HG02981 (cell line): Measurements from ENCODE around the gene FADS3.

Source experiments
- ATAC-seq: cut with Tn5 transposase; IDR thresholded peaks from one replicate; pipeline ENCODE4 v1.9.1; 2021; ENCODE audit warnings: mild to moderate bottlenecking, moderate library complexity; ENCODE audit not compliant: unreplicated experiment

Gene FADS3

DNA sequence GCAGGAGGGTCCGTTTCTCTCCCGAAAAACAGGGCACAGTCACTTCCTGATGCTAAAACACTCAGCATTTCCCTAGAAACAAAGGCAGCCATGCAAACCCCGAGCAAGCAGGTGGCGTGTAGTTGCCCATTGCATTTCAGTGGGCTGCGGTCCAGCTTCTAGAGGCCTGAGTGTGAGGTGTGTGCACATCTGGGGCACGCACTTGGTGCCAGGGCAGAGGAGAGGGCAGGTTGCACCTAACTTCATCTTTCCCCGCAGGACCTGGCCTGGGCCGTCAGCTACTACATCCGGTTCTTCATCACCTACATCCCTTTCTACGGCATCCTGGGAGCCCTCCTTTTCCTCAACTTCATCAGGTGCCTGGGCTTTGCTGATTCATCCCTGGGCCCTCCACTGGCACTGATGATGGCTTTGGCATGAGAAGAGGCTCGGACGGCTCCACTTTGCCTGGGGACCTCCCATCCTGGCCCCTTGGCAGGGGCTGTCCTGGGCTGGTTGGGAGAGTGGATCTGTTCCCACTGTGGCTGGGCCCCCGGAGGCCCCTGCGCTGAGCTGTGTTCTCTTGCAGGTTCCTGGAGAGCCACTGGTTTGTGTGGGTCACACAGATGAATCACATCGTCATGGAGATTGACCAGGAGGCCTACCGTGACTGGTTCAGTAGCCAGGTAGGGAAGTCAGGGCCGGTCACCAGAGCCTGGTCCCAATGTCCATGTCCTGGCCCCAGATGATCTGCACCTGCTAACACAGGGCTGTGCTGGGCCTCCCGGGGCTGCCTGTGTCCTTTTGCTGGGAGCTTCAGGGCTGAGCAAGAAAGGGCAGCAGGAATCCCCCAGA is 28.4 kb downstream of the FADS3 start:
- ATAC-seq: no peak

- ATAC-seq: no peak
These were observed 29.7 kb downstream of the FADS3 start for GRCh38 chr11:61861634-61862033.

DNA sequence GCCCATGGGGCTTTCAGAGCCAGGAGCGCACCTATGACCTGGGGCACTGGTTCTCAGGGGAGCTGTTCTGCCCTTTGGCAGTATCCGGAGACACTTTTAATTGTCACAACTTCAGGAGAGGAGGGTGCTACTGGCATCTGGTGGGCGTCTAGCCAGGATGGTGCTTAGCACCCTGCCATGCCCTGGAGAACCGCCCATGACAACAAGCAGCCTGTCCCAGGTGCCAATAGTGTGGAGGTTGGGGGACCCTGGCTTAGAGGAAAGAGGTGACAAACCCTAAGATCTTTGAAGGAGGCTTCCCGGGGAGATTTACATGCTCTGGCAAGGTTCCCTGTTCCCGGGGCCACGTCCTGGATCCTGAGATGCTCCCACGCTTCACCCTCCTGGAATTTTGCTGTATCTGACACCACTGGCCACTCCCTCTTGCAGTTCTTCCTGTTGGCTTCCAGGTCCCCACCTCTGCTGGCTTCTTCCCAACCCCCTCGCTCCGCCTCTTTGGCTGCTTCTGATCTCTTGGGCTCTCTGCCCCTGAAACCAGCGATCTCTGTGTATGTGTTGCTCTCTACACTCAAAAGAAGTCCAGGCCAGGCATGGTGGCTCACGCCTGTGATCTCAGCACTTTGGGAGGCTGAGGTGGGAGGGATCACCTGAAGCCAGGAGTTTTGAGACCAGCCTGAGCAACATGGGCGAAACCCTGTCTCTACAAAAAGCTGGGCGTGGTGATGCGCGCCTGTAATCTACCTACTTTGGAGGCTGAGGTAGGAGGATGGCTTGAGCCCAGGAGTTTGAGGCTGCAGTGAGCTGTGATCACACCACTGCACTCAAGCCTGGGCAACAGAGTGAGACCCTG is 31.1 kb downstream of the FADS3 start:
- no peak for ATAC-seq

GRCh38 chr11:61855939-61856680 is 35.2 kb downstream of the FADS3 start:
- ATAC-seq: no peak

- ATAC-seq: no peak
These were observed 36.2 kb downstream of the FADS3 start for GRCh38 chr11:61854966-61855714.

DNA sequence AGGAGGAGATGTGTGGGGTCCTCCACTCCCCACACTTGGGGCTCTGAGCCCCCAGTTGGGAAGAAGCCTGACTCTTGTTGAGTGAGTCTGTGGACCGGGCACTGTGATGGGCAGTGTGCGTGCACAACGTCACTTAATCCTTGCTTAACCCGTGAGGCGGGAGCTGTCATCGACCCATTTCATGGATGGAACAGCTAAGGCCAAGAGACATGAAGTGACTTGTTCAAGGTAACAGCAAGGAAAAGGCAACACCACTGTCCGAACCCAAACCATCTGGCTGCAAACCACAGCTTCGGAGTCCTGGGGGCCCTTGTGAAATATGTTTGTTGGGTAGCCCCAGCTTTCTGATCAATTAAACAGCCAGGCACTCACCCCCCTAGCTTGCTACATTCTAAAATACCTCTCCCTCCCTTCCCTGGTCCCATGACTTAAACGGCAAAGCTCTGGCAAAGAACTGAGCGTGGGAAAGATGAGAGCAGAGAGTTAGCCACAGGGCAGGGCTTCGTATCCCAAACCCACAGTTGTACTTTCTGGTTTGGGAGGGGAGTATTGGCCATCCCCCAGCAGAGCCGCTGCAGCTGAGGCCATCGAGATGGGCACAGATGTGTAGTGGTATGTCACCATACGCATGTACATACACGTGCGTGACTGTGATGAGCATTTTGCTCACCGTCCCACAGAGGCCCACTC is 37.0 kb downstream of the FADS3 start:
- no peak for ATAC-seq

DNA sequence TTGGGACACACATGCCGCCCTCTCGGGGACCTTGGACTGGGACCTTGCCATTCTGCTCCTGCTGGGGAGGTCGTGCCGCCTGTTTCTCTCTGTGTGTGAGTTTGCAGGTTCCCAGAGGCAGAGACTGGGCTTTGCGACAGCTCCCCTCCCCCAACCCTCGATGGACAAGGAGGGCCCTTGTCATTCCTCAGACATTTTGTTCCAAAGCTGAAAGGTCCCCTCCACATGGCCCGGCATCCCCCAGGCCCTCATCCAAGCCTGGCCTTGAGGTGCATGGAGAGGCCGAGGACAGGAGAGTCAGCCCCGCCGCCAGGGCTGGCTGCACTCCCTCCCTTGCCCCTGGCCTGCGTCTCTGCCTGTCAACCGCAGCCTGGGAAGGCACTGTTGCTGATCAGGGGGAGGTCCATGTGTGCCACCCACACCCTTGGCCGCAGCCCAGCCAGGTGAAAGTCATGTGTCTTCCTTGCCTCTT is 37.6 kb downstream of the FADS3 start:
- ATAC-seq: no peak

- ATAC-seq: no peak
These were observed 39.4 kb downstream of the FADS3 start for GRCh38 chr11:61851900-61852295.

- ATAC-seq: no peak
These were observed 40.0 kb downstream of the FADS3 start for GRCh38 chr11:61851113-61851899.

DNA sequence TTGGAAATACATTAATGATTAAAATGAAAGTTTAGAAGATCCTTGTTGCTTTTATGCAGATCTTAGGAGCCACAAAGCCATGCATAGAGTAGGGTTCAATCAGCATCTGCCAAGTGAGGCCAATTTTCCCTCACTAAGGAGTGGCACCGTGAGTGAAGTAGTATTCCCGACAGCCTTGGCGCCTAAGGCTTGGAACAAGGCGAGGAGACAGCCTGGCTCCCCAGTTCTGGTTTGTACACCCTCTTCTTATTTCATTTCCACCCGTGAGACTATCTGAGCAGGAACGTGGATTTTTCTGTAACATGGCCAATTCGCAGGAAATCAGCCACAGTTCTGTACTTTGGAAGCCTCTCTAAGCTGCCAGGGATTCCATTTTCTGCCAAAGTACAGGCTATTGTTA is 40.7 kb downstream of the FADS3 start:
- ATAC-seq: no peak

DNA sequence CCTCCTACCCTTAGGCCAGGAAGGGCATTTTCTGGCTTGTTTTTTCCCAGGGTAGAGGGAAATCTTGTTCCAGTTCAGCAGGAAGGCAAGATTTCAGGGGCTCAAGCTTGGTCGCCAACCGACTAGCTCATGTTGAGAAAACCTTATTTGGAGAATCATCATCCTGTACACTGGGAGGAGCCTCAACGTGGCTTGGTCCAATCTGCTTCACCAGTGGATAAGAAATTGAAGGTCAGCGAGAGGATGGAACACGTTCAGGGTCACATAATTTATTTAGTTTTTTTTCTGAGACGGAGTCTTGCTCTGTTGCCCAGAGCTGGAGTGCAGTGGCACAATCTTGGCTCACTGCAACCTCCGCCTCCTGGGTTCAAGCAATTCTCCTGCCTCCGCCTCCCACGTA is 42.7 kb downstream of the FADS3 start:
- no peak for ATAC-seq

- no peak for ATAC-seq
These were observed 43.3 kb downstream of the FADS3 start for GRCh38 chr11:61847914-61848581.

DNA sequence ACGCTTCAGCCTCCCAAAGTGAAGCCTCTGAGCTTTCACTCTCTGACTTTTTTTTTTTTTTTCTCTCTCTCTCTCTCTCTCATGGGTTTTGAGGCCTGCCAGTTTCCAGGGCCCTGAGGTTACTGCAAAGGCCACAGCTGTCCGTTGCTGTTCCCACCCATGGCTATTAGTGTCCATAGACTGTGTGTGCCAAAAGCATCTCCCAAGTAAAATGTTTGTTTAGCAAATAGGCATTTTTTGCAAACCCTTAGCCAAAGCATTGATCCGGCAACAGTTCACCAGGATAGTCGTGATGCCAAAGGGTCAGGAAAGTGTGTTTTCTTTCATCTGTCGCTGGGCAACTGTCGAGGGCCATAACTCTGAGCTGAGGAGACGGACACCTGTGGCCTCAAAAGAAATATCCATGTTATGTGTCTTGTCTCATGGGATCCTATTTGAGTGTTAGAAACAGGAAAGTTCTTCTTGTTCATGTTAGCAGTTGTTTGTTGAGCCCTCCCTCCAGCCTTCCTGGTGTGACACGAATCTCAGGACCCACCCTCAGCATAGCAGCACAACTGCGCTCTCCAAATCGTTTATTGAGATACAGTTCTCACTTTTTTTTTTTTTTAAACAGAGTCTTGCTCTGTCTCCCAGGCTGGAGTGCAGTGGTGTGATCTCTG is 44.9 kb downstream of the FADS3 start:
- no peak for ATAC-seq

- ATAC-seq: no peak
These were observed 46.3 kb downstream of the FADS3 start for GRCh38 chr11:61844909-61845565.

DNA sequence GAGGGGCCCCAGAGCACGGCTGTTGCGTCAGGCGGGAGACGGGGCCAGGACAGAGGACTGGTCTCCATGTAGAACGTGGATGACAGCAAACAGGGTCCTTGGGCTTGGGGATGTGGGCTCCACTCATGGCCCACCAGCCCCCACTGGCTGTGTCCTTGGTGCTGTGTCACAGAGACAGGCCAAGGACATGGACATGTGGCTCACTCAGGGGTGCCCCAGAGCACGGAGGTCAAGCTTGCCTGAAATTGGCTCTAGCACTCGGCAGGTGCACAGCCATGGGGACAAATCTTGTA is 48.9 kb downstream of the FADS3 start:
- ATAC-seq: no peak

DNA sequence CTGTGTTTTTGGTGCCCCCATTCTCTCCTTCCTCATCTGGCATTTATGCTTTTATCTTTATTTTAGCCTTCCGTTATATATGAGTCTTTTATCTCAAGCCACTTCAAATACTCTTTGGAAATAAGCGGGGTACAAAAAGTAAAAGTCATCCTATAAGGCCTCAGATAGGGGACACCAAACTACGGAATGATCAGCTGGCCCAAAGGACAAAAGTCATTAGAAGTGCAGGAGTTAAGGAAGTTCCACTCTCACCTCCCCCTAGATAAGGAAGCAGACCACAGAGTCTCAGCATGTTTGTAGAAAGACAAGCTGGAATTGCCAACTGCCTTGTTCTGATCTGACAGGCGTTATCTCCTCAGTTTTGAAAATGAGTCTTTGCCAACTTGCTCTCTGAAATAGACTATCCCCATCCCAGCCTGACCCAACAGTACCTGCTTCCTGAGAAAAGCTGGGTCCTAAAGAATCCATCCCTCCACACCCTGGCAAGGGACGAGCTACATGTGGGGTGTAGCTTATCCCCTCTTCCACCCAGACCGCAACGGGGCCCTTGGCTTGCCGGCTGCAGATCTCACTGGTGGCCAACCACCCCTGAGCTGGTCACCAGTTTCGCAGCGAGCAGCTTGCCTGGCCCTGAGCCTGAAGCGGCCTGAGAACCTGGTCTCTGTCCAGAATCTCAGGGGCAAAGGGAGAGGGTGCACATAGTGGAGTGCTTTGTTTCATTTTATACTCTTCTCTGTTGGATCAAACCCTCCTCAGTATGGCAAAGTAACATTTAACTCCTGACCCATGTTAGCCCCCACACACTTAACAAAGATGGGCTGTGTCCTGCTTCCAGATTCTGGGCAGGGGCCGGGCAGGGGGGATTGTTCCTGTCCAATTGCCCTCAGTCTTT is 49.5 kb downstream of the FADS3 start:
- ATAC-seq: no peak

GRCh38 chr11:61840371-61840770 is 51.0 kb downstream of the FADS3 start:
- ATAC-seq: no peak
